ENCODE data around the gene CETP.

DNA sequence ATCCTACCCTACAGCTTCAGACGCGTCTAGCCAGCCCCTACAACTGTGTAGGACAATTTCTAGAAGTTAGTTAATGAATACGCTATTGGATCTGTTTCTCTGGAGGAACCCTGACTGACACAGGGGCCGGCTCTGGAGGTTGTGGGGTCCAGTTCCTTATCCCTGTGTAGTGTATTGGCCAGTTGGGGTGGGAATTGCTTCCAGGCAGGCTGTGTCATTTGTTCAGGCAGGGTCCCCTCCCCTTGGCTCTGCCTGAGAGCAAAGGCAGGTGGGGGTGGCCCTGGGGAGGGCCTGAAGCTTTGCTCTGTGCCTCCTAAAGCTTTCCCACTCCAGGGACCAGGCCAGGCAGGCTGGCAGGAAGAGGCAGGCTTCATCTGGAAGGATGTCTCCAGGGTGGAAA is 11.7 kb upstream of the CETP start:
- TF ChIP-seq, protein P1, sequence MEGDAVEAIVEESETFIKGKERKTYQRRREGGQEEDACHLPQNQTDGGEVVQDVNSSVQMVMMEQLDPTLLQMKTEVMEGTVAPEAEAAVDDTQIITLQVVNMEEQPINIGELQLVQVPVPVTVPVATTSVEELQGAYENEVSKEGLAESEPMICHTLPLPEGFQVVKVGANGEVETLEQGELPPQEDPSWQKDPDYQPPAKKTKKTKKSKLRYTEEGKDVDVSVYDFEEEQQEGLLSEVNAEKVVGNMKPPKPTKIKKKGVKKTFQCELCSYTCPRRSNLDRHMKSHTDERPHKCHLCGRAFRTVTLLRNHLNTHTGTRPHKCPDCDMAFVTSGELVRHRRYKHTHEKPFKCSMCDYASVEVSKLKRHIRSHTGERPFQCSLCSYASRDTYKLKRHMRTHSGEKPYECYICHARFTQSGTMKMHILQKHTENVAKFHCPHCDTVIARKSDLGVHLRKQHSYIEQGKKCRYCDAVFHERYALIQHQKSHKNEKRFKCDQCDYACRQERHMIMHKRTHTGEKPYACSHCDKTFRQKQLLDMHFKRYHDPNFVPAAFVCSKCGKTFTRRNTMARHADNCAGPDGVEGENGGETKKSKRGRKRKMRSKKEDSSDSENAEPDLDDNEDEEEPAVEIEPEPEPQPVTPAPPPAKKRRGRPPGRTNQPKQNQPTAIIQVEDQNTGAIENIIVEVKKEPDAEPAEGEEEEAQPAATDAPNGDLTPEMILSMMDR (optimal IDR thresholded peaks at IDR 0.05 in 1 of 3, IDR thresholded peaks at IDR 0.05 in 1 of 3, conservative IDR thresholded peaks at IDR 0.05 in 1 of 3; ENCODE audit: extremely low read depth in 1 of 3, insufficient read depth in 2 of 3, low read length in 3 of 3): no peak
- no peak for TF ChIP-seq EZH2 (IDR thresholded peaks at IDR 0.05; ENCODE audit: low read length)
